ENCODE results near the gene MYT1.
"Not testable (repeated sequence)": the region's sequence is repeated elsewhere in the genome, so short reads cannot be mapped to it uniquely, and the experiment has no call there.

MYT1 gene

GRCh38 chr20:64164123-64164836 lies at the start of gene MYT1:
Gene MYT1 (plus strand): TSS chr20:64164452. CDS start chr20:64198862, 34,410 bp downstream.
- DNase-seq (ENCODE audit: low read depth): no peak

- DNase-seq (ENCODE audit: low read depth): no peak
Measured at GRCh38 chr20:64115171-64115911, 48.9 kb upstream of the MYT1 start.

- DNase-seq (ENCODE audit: low read depth): no peak
Measured at GRCh38 chr20:64116016-64116415, 48.2 kb upstream of the MYT1 start.

- no peak for DNase-seq (ENCODE audit: low read depth)
Measured at GRCh38 chr20:64116541-64117431, 47.5 kb upstream of the MYT1 start.

- not testable (repeated sequence) for DNase-seq (ENCODE audit: low read depth)
Measured at GRCh38 chr20:64117432-64117777, 46.8 kb upstream of the MYT1 start.

- no peak for DNase-seq (ENCODE audit: low read depth)
Measured at GRCh38 chr20:64119301-64119680, 45.0 kb upstream of the MYT1 start.

- DNase-seq (ENCODE audit: low read depth): no peak
Measured at GRCh38 chr20:64119681-64120341, 44.4 kb upstream of the MYT1 start.

GRCh38 chr20:64121586-64121985 lies 42.7 kb upstream of the MYT1 start:
- no peak for DNase-seq (ENCODE audit: low read depth)

- not testable (repeated sequence) for DNase-seq (ENCODE audit: low read depth)
Measured at GRCh38 chr20:64122927-64123326, 41.3 kb upstream of the MYT1 start.

GRCh38 chr20:64123517-64123916 lies 40.7 kb upstream of the MYT1 start:
- DNase-seq (ENCODE audit: low read depth): not testable (repeated sequence)

GRCh38 chr20:64129146-64129782 lies 35.0 kb upstream of the MYT1 start:
- DNase-seq (ENCODE audit: low read depth): no peak

- DNase-seq (ENCODE audit: low read depth): no peak
Measured at GRCh38 chr20:64130271-64130670, 34.0 kb upstream of the MYT1 start.

GRCh38 chr20:64130876-64131275 lies 33.4 kb upstream of the MYT1 start:
- DNase-seq (ENCODE audit: low read depth): no peak

GRCh38 chr20:64131406-64131805 lies 32.8 kb upstream of the MYT1 start:
- DNase-seq (ENCODE audit: low read depth): no peak

GRCh38 chr20:64133951-64134407 lies 30.3 kb upstream of the MYT1 start:
- DNase-seq (ENCODE audit: low read depth): no peak

- DNase-seq (ENCODE audit: low read depth): not testable (repeated sequence)
Measured at GRCh38 chr20:64134744-64135143, 29.5 kb upstream of the MYT1 start.

- no peak for DNase-seq (ENCODE audit: low read depth)
Measured at GRCh38 chr20:64136004-64136710, 28.1 kb upstream of the MYT1 start.

GRCh38 chr20:64137598-64138031 lies 26.6 kb upstream of the MYT1 start:
- DNase-seq (ENCODE audit: low read depth): no peak

- DNase-seq (ENCODE audit: low read depth): no peak
Measured at GRCh38 chr20:64138276-64138815, 25.9 kb upstream of the MYT1 start.

Data from stromal cell of bone marrow (primary cell).